ENCODE data around the gene MAP3K14. TPM values are rescaled to one million over a fixed set of nuclear protein-coding genes. Genes with fewer than 3 reads are reported as not detected.

The MAP3K14 gene
- total RNA-seq, 1 donor from 2014 or later, result 5.2 TPM

DNA sequence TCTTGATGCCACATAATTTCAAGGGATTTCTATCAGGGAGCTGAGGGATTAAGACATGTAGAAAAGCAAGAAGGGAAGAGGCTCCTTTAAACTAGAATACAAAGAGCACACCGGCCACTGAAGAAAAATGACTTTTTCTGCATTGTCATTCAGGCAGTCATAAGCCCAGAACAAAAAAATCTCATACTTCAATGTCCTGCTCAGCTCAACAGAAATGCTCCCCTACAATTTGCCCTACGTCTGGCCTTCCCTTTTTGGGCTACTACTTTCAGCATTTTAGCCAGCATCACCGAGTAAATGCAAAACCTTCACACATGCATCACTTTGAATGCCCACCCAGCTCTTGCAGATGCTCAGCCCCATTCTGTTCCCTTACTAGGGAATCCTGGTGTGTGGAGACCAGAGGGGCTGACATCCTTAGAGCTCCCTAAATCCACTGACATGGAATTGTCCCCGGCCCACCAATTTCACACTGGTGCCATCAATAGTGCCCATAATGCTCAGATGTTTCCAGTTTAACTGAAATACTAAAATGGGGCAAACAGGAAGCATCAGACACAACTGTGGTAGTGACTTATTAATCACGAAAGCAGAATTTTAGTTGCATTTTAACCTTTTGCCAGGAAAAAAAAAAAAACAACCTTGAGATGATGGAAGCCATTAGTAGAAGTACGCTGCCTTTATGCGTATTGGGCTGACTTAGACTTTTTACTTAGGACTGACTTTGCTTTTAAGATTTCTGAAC, 2.7 kb downstream of the MAP3K14 start:
- TF ChIP-seq, protein P1, sequence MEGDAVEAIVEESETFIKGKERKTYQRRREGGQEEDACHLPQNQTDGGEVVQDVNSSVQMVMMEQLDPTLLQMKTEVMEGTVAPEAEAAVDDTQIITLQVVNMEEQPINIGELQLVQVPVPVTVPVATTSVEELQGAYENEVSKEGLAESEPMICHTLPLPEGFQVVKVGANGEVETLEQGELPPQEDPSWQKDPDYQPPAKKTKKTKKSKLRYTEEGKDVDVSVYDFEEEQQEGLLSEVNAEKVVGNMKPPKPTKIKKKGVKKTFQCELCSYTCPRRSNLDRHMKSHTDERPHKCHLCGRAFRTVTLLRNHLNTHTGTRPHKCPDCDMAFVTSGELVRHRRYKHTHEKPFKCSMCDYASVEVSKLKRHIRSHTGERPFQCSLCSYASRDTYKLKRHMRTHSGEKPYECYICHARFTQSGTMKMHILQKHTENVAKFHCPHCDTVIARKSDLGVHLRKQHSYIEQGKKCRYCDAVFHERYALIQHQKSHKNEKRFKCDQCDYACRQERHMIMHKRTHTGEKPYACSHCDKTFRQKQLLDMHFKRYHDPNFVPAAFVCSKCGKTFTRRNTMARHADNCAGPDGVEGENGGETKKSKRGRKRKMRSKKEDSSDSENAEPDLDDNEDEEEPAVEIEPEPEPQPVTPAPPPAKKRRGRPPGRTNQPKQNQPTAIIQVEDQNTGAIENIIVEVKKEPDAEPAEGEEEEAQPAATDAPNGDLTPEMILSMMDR (IDR thresholded peaks at IDR 0.05), result no peak
- peaks cover 79% of the 10 kb centered on the region for H3K4me1 Mint-ChIP-seq (ENCODE audit: low read depth)
- H3K4me3 Mint-ChIP-seq (ENCODE audit: unreplicated experiment), result no peak overlapping the region
- H3K36me3 Mint-ChIP-seq (ENCODE audit: low read depth), result no peaks in the 10 kb centered on the region
- no peak for DNase-seq (ENCODE audit: low spot score)
- peak overlapping the region; percentile 78 for H3K27ac Mint-ChIP-seq (ENCODE audit: unreplicated experiment)
- no peaks in the 10 kb centered on the region for H3K27me3 Mint-ChIP-seq (ENCODE audit: low read depth)
- no peaks in the 10 kb centered on the region for H3K9me3 Mint-ChIP-seq (ENCODE audit: low read depth)

DNA sequence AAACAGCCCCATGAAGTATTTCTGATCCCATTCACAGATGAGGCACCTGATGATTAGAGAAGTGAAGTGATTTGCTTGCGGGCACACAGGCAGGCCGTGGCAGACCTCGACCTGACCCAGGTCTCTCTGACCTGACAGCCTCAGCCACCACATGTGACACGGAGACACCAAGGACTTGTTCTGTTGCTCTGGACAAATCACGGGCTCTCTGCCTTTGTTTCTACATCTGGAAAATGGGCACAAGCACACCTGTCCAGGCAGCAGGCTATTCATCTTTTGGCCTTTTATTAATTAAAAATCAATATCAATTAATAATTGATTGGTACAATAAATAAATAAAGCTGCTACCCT, 3.4 kb downstream of the MAP3K14 start:
- no peak for DNase-seq (ENCODE audit: low spot score)
- Mint-ChIP-seq H3K36me3 (ENCODE audit: low read depth) (no peaks in the 10 kb centered on the region), H3K9me3 (ENCODE audit: low read depth) (no peaks in the 10 kb centered on the region), H3K4me1 (ENCODE audit: low read depth) (peaks cover 71% of the 10 kb centered on the region), H3K4me3 (ENCODE audit: unreplicated experiment) (no peak overlapping the region), H3K27ac (ENCODE audit: unreplicated experiment) (peak overlapping the region; percentile 92), H3K27me3 (ENCODE audit: low read depth) (no peaks in the 10 kb centered on the region)
- TF ChIP-seq, protein P1 (IDR thresholded peaks at IDR 0.05), result no peak

DNA sequence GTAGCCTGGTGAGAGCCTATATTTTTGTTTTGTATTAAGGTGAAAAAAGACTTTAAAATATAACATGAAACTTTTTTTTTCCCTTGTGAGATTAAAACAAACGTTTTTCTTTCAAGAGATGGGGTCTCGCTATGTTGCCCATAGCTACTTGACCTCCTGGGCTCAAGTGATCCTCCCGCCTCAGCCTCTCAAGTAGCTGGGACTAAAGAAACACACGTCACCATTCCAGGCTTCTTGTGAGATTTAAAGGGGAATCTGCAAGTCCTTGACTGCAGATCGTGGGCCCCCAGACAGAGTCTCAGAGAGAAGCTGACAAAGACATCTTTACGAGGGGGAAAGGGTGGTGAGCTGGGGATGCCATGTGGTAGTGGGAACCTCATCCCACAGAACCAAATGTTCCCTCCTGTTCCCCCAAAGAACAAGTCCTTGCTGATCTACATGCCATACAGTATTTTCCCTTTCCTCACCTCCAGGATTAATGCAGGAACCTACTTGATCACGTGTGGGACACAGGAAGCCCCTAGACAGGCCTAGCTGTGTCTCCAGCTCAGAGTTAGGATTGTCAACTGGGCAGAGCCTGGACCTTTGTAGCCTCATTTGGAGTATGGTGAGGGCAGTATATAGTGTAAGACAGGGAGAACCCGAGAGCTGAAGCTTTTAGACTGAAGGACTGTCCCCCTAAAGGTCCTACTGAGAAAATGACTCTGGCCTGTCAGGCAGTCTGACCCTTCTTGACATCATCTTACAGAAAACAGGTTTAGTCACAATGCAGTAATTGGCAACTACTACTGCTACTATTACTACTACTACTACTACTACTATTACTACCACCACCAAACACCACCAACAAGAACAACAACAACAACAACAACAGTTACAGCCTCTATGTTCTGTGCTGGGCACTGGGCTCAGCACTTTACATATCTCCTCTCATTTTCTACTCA, 4.1 kb downstream of the MAP3K14 start:
- peak overlapping the region; percentile 92 for H3K27ac Mint-ChIP-seq (ENCODE audit: unreplicated experiment)
- no peaks in the 10 kb centered on the region for H3K36me3 Mint-ChIP-seq (ENCODE audit: low read depth)
- H3K9me3 Mint-ChIP-seq (ENCODE audit: low read depth), result no peaks in the 10 kb centered on the region
- peaks cover 68% of the 10 kb centered on the region for H3K4me1 Mint-ChIP-seq (ENCODE audit: low read depth)
- peak overlapping the region; percentile 41 for H3K4me3 Mint-ChIP-seq (ENCODE audit: unreplicated experiment)
- TF ChIP-seq, protein P1 (IDR thresholded peaks at IDR 0.05), result no peak
- no peak for DNase-seq (ENCODE audit: low spot score)
- H3K27me3 Mint-ChIP-seq (ENCODE audit: low read depth), result no peaks in the 10 kb centered on the region

DNA sequence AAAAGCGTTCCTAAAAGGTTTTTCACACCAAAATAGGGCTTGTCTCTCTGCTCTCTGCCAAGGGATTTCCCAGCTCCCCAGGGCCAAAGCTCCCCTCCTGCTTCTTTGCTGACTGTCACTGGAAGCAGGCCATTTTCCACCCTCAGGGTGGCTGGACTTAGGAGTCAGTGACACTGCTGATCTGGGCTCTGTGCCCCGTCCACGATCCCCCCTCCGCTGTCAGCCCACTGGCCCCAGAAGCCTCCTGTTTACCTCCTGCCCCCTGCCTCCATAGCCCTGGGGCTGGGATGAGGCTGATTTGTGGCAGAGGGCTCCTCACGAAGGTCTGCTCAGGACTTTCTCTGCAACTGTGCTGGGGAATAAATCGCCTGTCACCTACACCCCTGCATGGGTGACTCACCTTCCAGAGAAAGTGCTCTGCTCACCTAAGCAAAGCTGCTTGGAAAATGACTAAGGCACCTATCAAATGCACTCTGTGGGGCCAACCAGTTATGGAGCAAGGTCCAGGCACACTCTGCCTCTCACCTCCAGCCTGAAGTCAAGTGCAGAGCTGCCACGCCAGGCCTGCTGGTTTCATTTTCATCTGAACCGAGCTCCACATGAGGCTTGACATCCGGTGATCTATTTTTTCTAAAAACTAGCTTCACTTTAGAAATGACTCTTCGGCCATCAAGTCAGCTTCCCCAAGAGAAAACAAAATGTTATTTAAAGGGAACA, 4.9 kb downstream of the MAP3K14 start:
- no peaks in the 10 kb centered on the region for H3K36me3 Mint-ChIP-seq (ENCODE audit: low read depth)
- peaks cover 69% of the 10 kb centered on the region for H3K4me1 Mint-ChIP-seq (ENCODE audit: low read depth)
- H3K27ac Mint-ChIP-seq (ENCODE audit: unreplicated experiment), result peak overlapping the region; percentile 92
- TF ChIP-seq, protein P1 (IDR thresholded peaks at IDR 0.05), result no peak
- H3K27me3 Mint-ChIP-seq (ENCODE audit: low read depth), result no peaks in the 10 kb centered on the region
- H3K4me3 Mint-ChIP-seq (ENCODE audit: unreplicated experiment), result peak overlapping the region; percentile 41
- DNase-seq (ENCODE audit: low spot score), result no peak
- no peaks in the 10 kb centered on the region for H3K9me3 Mint-ChIP-seq (ENCODE audit: low read depth)

DNA sequence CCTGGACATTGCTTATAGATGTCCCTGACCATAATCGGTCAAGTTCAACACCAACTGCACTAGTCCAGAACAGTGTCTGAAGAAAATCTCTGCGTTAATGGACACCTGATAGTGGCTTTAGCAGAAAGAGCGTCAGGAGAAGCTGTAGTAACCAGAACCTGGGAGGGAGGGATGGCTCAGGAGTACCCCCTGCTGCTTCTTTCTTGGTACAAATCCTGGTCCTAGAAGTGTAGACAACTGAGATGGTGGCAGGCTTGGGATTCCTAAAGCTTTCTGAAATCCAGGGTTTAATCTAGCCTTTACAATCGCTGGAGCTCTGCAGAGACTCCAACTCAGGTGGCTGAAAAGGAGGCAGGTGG, 5.4 kb downstream of the MAP3K14 start:
- peaks cover 73% of the 10 kb centered on the region for H3K4me1 Mint-ChIP-seq (ENCODE audit: low read depth)
- H3K36me3 Mint-ChIP-seq (ENCODE audit: low read depth), result no peaks in the 10 kb centered on the region
- peak overlapping the region; percentile 92 for H3K27ac Mint-ChIP-seq (ENCODE audit: unreplicated experiment)
- no peaks in the 10 kb centered on the region for H3K9me3 Mint-ChIP-seq (ENCODE audit: low read depth)
- H3K27me3 Mint-ChIP-seq (ENCODE audit: low read depth), result no peaks in the 10 kb centered on the region
- H3K4me3 Mint-ChIP-seq (ENCODE audit: unreplicated experiment), result no peak overlapping the region
- no peak for DNase-seq (ENCODE audit: low spot score)
- TF ChIP-seq, protein P1 (IDR thresholded peaks at IDR 0.05), result peak; percentile 32
